ENCODE measurements around the gene ZNF674. TPM values are rescaled to one million over a fixed set of nuclear protein-coding genes. Genes with fewer than 3 reads are reported as not detected.

Gene ZNF674
- total RNA-seq, 2 experiments from 2014 or later = 5.4 to 5.5 TPM

- DNase-seq (ENCODE audit: low spot score) = no peak
- Histone ChIP-seq H3K36me3 (ENCODE audit: insufficient read depth, low read length) (peaks cover 6% of the 10 kb centered on the region; the same call in 1 of the 2 replicates), H3K9me3 (ENCODE audit: low read length) (peaks cover 5% of the 10 kb centered on the region; the same call in 1 of the 2 replicates), H3K9me2 (ENCODE audit: insufficient read depth, low read length) (no peaks in the 10 kb centered on the region), H3K4me3 (ENCODE audit: low read depth, low read length, poor library complexity, severe bottlenecking) (no peak overlapping the region), H4K20me1 (ENCODE audit: insufficient read depth, low read length) (no peaks in the 10 kb centered on the region), H3K4me1 (ENCODE audit: insufficient read depth, low read length, poor library complexity, severe bottlenecking) (no peaks in the 10 kb centered on the region), H3K4me2 (ENCODE audit: low read length) (no peak overlapping the region), H3K79me2 (ENCODE audit: insufficient read depth, low read depth, low read length) (no peaks in the 10 kb centered on the region), H3K27ac (ENCODE audit: low read depth, low read length, poor library complexity, severe bottlenecking) (no peak overlapping the region), H2AFZ (ENCODE audit: low read length) (no peak overlapping the region)
- no TSS peak for BruUV-seq (replicated peaks)
- no peak for TF ChIP-seq EZH2phosphoT487 (IDR thresholded peaks at IDR 0.05; ENCODE audit: borderline replicate concordance, low read depth, low read length)
- no peak for TF ChIP-seq CTCF (conservative IDR thresholded peaks at IDR 0.05; ENCODE audit: low read length)
- intact Hi-C loops (cut with micrococcal nuclease; ENCODE audit: unreplicated experiment) = no loop called here
- CTCF ChIA-PET (ENCODE audit: unreplicated experiment) = no interaction called here
- POLR2A ChIA-PET = interaction anchor here (0.6 kb wide), 1 partner anchor 11 kb away, joined by 3 read pairs; no protein-coding TSS in a partner anchor
Observed at GRCh38 chrX:46506076-46506475, 39.1 kb downstream of the ZNF674 start.

GRCh38 chrX:46502848-46503247 is 42.4 kb downstream of the ZNF674 start:
- DNase-seq (ENCODE audit: low spot score) = no peak
- Histone ChIP-seq H3K27ac (ENCODE audit: low read depth, low read length, poor library complexity, severe bottlenecking) (no peak overlapping the region), H3K9me3 (ENCODE audit: low read length) (peaks cover 5% of the 10 kb centered on the region; the same call in 1 of the 2 replicates), H3K79me2 (ENCODE audit: insufficient read depth, low read depth, low read length) (no peaks in the 10 kb centered on the region), H3K4me2 (ENCODE audit: low read length) (no peak overlapping the region), H3K9me2 (ENCODE audit: insufficient read depth, low read length) (no peaks in the 10 kb centered on the region), H3K4me1 (ENCODE audit: insufficient read depth, low read length, poor library complexity, severe bottlenecking) (no peaks in the 10 kb centered on the region), H4K20me1 (ENCODE audit: insufficient read depth, low read length) (no peaks in the 10 kb centered on the region), H3K36me3 (ENCODE audit: insufficient read depth, low read length) (peaks cover 6% of the 10 kb centered on the region; the same call in 1 of the 2 replicates), H3K4me3 (ENCODE audit: low read depth, low read length, poor library complexity, severe bottlenecking) (no peak overlapping the region), H2AFZ (ENCODE audit: low read length) (no peak overlapping the region)
- intact Hi-C loops (cut with micrococcal nuclease; ENCODE audit: unreplicated experiment) = no loop called here
- POLR2A ChIA-PET = interaction anchor here (1.1 kb wide), 1 partner anchor 76 kb away, joined by 3 read pairs; no protein-coding TSS in a partner anchor
- CTCF ChIA-PET (ENCODE audit: unreplicated experiment) = no interaction called here
- BruUV-seq (replicated peaks) = no TSS peak
- no peak for TF ChIP-seq EZH2phosphoT487 (IDR thresholded peaks at IDR 0.05; ENCODE audit: borderline replicate concordance, low read depth, low read length)
- TF ChIP-seq CTCF (conservative IDR thresholded peaks at IDR 0.05; ENCODE audit: low read length) = no peak

- DNase-seq (ENCODE audit: low spot score) = no peak
- ChIA-PET CTCF (ENCODE audit: unreplicated experiment) (no interaction called here), POLR2A (no interaction called here)
- Histone ChIP-seq H3K36me3 (ENCODE audit: insufficient read depth, low read length) (peaks cover 6% of the 10 kb centered on the region; the same call in 1 of the 2 replicates), H2AFZ (ENCODE audit: low read length) (no peak overlapping the region), H3K4me1 (ENCODE audit: insufficient read depth, low read length, poor library complexity, severe bottlenecking) (no peaks in the 10 kb centered on the region), H3K4me2 (ENCODE audit: low read length) (no peak overlapping the region), H3K79me2 (ENCODE audit: insufficient read depth, low read depth, low read length) (no peaks in the 10 kb centered on the region), H3K9me2 (ENCODE audit: insufficient read depth, low read length) (no peaks in the 10 kb centered on the region), H3K9me3 (ENCODE audit: low read length) (peaks cover 5% of the 10 kb centered on the region; the same call in 1 of the 2 replicates), H3K4me3 (ENCODE audit: low read depth, low read length, poor library complexity, severe bottlenecking) (no peak overlapping the region), H4K20me1 (ENCODE audit: insufficient read depth, low read length) (no peaks in the 10 kb centered on the region), H3K27ac (ENCODE audit: low read depth, low read length, poor library complexity, severe bottlenecking) (no peak overlapping the region)
- no TSS peak for BruUV-seq (replicated peaks)
- no peak for TF ChIP-seq EZH2phosphoT487 (IDR thresholded peaks at IDR 0.05; ENCODE audit: borderline replicate concordance, low read depth, low read length)
- no peak for TF ChIP-seq CTCF (conservative IDR thresholded peaks at IDR 0.05; ENCODE audit: low read length)
- intact Hi-C loops (cut with micrococcal nuclease; ENCODE audit: unreplicated experiment) = no loop called here
Observed at GRCh38 chrX:46500054-46500453, 45.2 kb downstream of the ZNF674 start.

Data from OCI-LY7 (cell line).